Gastrocnemius medialis (tissue), 4 donors: ENCODE results near the gene CCDC171. TPM values are rescaled to one million over a fixed set of nuclear protein-coding genes. Genes with fewer than 3 reads are reported as not detected.

Source experiments
- ATAC-seq, 2 donors: fragments of 150-250 bp; one replicate each; pipeline ENCODE4 v1.9.1; 2016
- DNase-seq, 2 donors: peaks; one replicate each; pipeline ENCODE4 v3.0.0-alpha.2; 2019
- H3K27ac ChIP-seq, 4 donors: fragments of 200-600 bp; sonication (generic); 1 replicate in 1 of 4; 2 replicates in 3 of 4; pipeline ENCODE4 v1.5.1; 2016 to 2018; ENCODE audit warnings: mild to moderate bottlenecking in 2 of 4, moderate library complexity in 1 of 4
- H3K27me3 ChIP-seq, 3 donors: fragments of 200-600 bp; sonication (generic) in 2 of 3; 1 replicate in 1 of 3; 2 replicates in 2 of 3; pipeline versions ENCODE4 v1.5.1 to v1.6.0; 2016 to 2019; ENCODE audit warnings: mild to moderate bottlenecking in 1 of 3, moderate library complexity in 1 of 3
- H3K36me3 ChIP-seq, 2 donors: fragments of 200-600 bp; sonication (generic) in 1 of 2; one replicate each; pipeline ENCODE4 v1.5.1; 2017 to 2018
- H3K4me1 ChIP-seq, 2 donors: fragments of 200-600 bp; sonication (generic) in 1 of 2; one replicate each; pipeline ENCODE4 v1.5.1; 2016 to 2017; ENCODE audit warnings: mild to moderate bottlenecking in 2 of 2
- H3K4me3 ChIP-seq, 4 donors: fragments of 200-600 bp; sonication (generic) in 3 of 4; 1 replicate in 1 of 4; 2 replicates in 3 of 4; pipeline ENCODE4 v1.5.1; 2016 to 2019; ENCODE audit warnings: mild to moderate bottlenecking in 2 of 4
- H3K9me3 ChIP-seq, 3 donors: fragments of 200-600 bp; sonication (generic) in 2 of 3; 1 replicate in 1 of 3; 2 replicates in 2 of 3; pipeline ENCODE4 v1.5.1; 2016 to 2019
- POLR2A ChIP-seq, 2 donors: fragments of 450-650 bp; IDR thresholded peaks; one replicate each; pipeline ENCODE4 v1.6.1; 2017; ENCODE audit warnings: antibody characterized with exemption in 2 of 2, mild to moderate bottlenecking in 2 of 2, moderate library complexity in 2 of 2
- in situ Hi-C, 4 donors: fragments of 200-750 bp; cut with MboI; loops; one replicate each; pipeline versions ENCODE4 v1.15.0 to v1.8.0; 2017; ENCODE audit warnings: low sequenced_read_pairs in 4 of 4
- intact Hi-C: fragments of 100-400 bp; cut with DNase I; formaldehyde crosslinking; loops from one replicate; pipeline ENCODE4 v1.15.1; 2023; ENCODE audit warnings: low total_unique reads
- total RNA-seq, 4 donors: library from RNA; depleted of rRNA; stranded (reverse); fragments of >200 nt; gene quantifications; one replicate each; pipeline versions ENCODE4 v1.1.0 to v1.2.3, GENCODE V29; 2016
- TF ChIP-seq, protein P1 (sequence below), 5 experiments: fragments of 450-650 bp in 3 of 5; fragments of 200-600 bp in 2 of 5; sonication (generic) in 2 of 5; IDR thresholded peaks in 4 of 5; conservative IDR thresholded peaks in 1 of 5; 1 replicate in 4 of 5; 2 replicates in 1 of 5; pipeline ENCODE4 v1.5.1; 2016 to 2019; ENCODE audit warnings: antibody characterized with exemption in 5 of 5, mild to moderate bottlenecking in 3 of 5, moderate library complexity in 3 of 5

CCDC171 gene
- total RNA-seq, 4 donors from 2014 or later: 0.61 to 1.7 (median 1.3) TPM

DNA sequence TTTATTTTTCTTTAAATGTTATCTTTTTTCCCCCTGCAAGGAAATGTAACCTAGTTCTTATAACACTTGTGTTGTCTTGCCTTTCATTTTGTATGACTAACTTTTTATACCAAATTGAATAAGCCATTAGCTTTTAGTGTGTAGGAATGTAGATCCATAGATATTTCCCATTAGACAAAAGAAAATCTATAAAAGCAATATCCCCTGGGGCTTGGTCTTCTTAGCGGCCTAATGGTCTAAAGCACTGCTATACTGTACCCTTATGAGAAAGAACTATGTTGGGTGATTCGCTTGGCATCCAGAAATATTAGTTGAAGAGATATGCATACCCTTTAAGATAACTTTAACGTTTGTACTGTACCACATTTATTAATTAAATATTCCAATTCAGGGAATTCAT is 289.2 kb downstream of the CCDC171 start:
- ATAC-seq: no peak

DNA sequence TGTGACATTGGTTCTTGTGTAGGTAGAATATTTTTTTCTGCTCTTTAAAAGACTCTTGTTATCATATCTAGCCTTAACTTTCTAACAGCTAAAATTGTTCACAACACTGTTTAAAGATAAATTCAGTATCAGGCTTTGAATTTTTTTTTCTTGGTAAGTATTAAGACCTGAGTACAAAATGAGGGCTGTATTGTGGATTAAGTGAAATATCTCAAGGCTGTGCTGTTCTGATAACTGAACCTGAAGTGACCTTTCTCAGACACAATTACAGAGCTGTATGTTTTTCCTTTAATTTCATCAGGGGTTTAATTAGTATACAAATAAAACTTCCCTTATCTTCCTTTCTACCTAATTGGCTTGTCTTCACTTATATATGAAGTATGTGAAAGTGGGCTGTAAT is 290.5 kb downstream of the CCDC171 start:
- H3K27me3 ChIP-seq: no peaks in the 10 kb centered on the region
- in situ Hi-C loops: no loop called here
- no peaks in the 10 kb centered on the region for H3K36me3 ChIP-seq
- no peak for TF ChIP-seq POLR2A (IDR thresholded peaks at IDR 0.05)
- TF ChIP-seq, protein P1, sequence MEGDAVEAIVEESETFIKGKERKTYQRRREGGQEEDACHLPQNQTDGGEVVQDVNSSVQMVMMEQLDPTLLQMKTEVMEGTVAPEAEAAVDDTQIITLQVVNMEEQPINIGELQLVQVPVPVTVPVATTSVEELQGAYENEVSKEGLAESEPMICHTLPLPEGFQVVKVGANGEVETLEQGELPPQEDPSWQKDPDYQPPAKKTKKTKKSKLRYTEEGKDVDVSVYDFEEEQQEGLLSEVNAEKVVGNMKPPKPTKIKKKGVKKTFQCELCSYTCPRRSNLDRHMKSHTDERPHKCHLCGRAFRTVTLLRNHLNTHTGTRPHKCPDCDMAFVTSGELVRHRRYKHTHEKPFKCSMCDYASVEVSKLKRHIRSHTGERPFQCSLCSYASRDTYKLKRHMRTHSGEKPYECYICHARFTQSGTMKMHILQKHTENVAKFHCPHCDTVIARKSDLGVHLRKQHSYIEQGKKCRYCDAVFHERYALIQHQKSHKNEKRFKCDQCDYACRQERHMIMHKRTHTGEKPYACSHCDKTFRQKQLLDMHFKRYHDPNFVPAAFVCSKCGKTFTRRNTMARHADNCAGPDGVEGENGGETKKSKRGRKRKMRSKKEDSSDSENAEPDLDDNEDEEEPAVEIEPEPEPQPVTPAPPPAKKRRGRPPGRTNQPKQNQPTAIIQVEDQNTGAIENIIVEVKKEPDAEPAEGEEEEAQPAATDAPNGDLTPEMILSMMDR (IDR thresholded peaks at IDR 0.05 in 4 of 5, conservative IDR thresholded peaks at IDR 0.05 in 1 of 5): no peak
- no peak overlapping the region for H3K4me3 ChIP-seq
- no peak overlapping the region for H3K27ac ChIP-seq
- intact Hi-C loops: no loop called here
- ATAC-seq (no peak), DNase-seq (no peak)
- H3K9me3 ChIP-seq: no peaks in the 10 kb centered on the region
- H3K4me1 ChIP-seq: no peaks in the 10 kb centered on the region

More for the DNA sequence above, 289.2 kb downstream of the CCDC171 start:
- no peak for DNase-seq
- Histone ChIP-seq H3K4me1 (no peaks in the 10 kb centered on the region), H3K27ac (no peak overlapping the region), H3K36me3 (no peaks in the 10 kb centered on the region), H3K9me3 (no peaks in the 10 kb centered on the region), H3K27me3 (no peaks in the 10 kb centered on the region), H3K4me3 (no peak overlapping the region)
- no peak for TF ChIP-seq POLR2A (IDR thresholded peaks at IDR 0.05)
- TF ChIP-seq, protein P1 (IDR thresholded peaks at IDR 0.05 in 4 of 5, conservative IDR thresholded peaks at IDR 0.05 in 1 of 5): no peak
- intact Hi-C loops (no loop called here), in situ Hi-C loops (no loop called here)

DNA sequence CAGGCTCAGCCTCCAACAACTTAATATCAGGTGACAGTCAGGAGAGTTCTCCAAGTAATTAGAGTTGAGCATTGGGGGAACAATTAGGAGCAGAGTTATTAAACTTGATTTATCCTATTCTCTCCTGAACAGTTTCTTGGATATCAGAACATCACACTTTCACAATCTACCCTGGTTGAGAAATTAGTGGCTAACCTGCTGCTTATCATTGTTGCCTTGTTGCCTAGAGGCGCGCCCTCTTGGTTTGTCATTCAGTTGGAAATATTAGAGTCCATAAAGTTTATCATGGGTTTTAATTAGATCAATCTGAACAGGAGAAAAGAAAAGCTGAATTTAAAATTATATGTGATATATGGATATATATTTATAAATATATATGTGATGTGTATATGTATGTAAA is 291.1 kb downstream of the CCDC171 start:
- H3K36me3 ChIP-seq: no peaks in the 10 kb centered on the region
- ATAC-seq: no peak
- no peak overlapping the region for H3K27ac ChIP-seq
- DNase-seq: no peak
- intact Hi-C loops: no loop called here
- no peak for TF ChIP-seq POLR2A (IDR thresholded peaks at IDR 0.05)
- TF ChIP-seq, protein P1 (IDR thresholded peaks at IDR 0.05 in 4 of 5, conservative IDR thresholded peaks at IDR 0.05 in 1 of 5): no peak
- H3K4me1 ChIP-seq: no peaks in the 10 kb centered on the region
- in situ Hi-C loops: no loop called here
- H3K27me3 ChIP-seq: no peaks in the 10 kb centered on the region
- H3K4me3 ChIP-seq: no peak overlapping the region
- no peaks in the 10 kb centered on the region for H3K9me3 ChIP-seq

DNA sequence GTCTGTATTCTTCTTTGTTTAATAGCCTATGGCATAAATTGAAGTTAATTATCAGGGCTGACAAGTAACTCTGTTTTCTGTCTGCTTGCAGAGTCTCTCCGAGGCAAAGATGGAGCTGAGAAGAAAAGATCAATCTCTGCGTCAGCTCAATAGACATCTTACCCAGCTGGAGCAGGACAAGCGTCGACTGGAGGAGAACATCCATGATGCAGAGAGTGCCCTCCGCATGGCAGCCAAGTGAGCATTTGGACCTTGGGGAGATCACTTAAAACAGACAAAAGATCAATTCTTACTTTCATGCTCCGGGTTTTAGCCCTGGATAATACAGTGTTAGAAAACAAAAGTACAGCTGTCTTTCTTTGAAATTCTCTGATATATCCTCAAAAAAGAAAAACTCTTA is 293.8 kb downstream of the CCDC171 start:
- no peaks in the 10 kb centered on the region for H3K36me3 ChIP-seq

More for the DNA sequence above, 293.8 kb downstream of the CCDC171 start:
- H3K4me1 ChIP-seq: no peaks in the 10 kb centered on the region
- no peak overlapping the region for H3K4me3 ChIP-seq
- in situ Hi-C loops: no loop called here
- no peak for TF ChIP-seq POLR2A (IDR thresholded peaks at IDR 0.05)
- TF ChIP-seq, protein P1 (IDR thresholded peaks at IDR 0.05 in 4 of 5, conservative IDR thresholded peaks at IDR 0.05 in 1 of 5): no peak
- DNase-seq (no peak), ATAC-seq (no peak)
- no peaks in the 10 kb centered on the region for H3K9me3 ChIP-seq
- no peaks in the 10 kb centered on the region for H3K27me3 ChIP-seq
- intact Hi-C loops: no loop called here
- no peak overlapping the region for H3K27ac ChIP-seq
